OCI-LY1 (cell line): Measurements from ENCODE around the gene HDAC6.

Source experiments
- H2AFZ ChIP-seq: fragments of 200-600 bp; sonication (generic), shearing (Covaris generic); 2 replicates; pipeline ENCODE4 v1.6.0; 2014; ENCODE audit warnings: antibody characterized with exemption, mild to moderate bottlenecking, low read length
- H3F3A ChIP-seq: fragments of 200-600 bp; sonication (generic), shearing (Covaris generic); 2 replicates; pipeline ENCODE4 v1.6.0; 2014; ENCODE audit warnings: mild to moderate bottlenecking, antibody characterized with exemption, low read length, moderate library complexity; ENCODE audit not compliant: insufficient read depth
- H3K27ac ChIP-seq: fragments of 200-600 bp; sonication (generic); 2 replicates; pipeline ENCODE4 v1.5.1; 2014; ENCODE audit warnings: low read length, mixed run types, mild to moderate bottlenecking, low read depth; ENCODE audit not compliant: poor library complexity, severe bottlenecking
- H3K27me3 ChIP-seq: fragments of 200-600 bp; sonication (generic); 2 replicates; pipeline ENCODE4 v1.6.0; 2014; ENCODE audit warnings: antibody characterized with exemption, mild to moderate bottlenecking, low read length, moderate library complexity; ENCODE audit not compliant: insufficient read depth
- H3K36me3 ChIP-seq: fragments of 200-600 bp; sonication (generic); 2 replicates; pipeline ENCODE4 v1.6.1; 2014; ENCODE audit warnings: mild to moderate bottlenecking, antibody characterized with exemption, low read length, moderate library complexity, mixed read lengths; ENCODE audit not compliant: insufficient read depth
- H3K4me1 ChIP-seq: fragments of 200-600 bp; sonication (generic); 2 replicates; pipeline ENCODE4 v1.5.1; 2014; ENCODE audit warnings: mild to moderate bottlenecking, low read length, moderate library complexity; ENCODE audit not compliant: insufficient read depth, severe bottlenecking
- H3K4me2 ChIP-seq: fragments of 200-600 bp; sonication (generic), shearing (Covaris generic); 2 replicates; pipeline ENCODE4 v1.6.1; 2014; ENCODE audit warnings: low read length
- H3K4me3 ChIP-seq: fragments of 200-600 bp; sonication (generic); 2 replicates; pipeline ENCODE4 v1.5.1; 2014; ENCODE audit warnings: low read length, low read depth, mild to moderate bottlenecking, mixed read lengths; ENCODE audit not compliant: poor library complexity, severe bottlenecking
- H3K79me2 ChIP-seq: fragments of 200-600 bp; shearing (Covaris generic); 2 replicates; pipeline ENCODE4 v1.6.1; 2016; ENCODE audit warnings: mixed run types, low read length, mixed read lengths; ENCODE audit not compliant: insufficient read depth
- H3K9ac ChIP-seq: fragments of 200-600 bp; sonication (generic), shearing (Covaris generic); 2 replicates; pipeline ENCODE4 v1.6.1; 2014; ENCODE audit warnings: mild to moderate bottlenecking, low read length, mixed read lengths
- H3K9me2 ChIP-seq: fragments of 200-600 bp; sonication (generic), shearing (Covaris generic); 2 replicates; pipeline ENCODE4 v1.6.1; 2014; ENCODE audit warnings: low read depth, mild to moderate bottlenecking, low read length, mixed read lengths
- H3K9me3 ChIP-seq: fragments of 200-600 bp; shearing (Covaris generic); 2 replicates; pipeline ENCODE4 v1.6.1; 2014; ENCODE audit warnings: low read length, mixed read lengths
- H4K20me1 ChIP-seq: fragments of 200-600 bp; sonication (generic), shearing (Covaris generic); 2 replicates; pipeline ENCODE4 v1.6.0; 2016; ENCODE audit warnings: mild to moderate bottlenecking, low read length; ENCODE audit not compliant: insufficient read depth
- EZH2 ChIP-seq: fragments of 200-600 bp; sonication (generic), shearing (Covaris generic); IDR thresholded peaks from 2 replicates; pipeline ENCODE4 v1.8.0; 2017; ENCODE audit warnings: borderline replicate concordance, mixed run types, mild to moderate bottlenecking, antibody characterized with exemption, low read length, moderate library complexity, mixed read lengths
- TF ChIP-seq, protein P1 (sequence below): fragments of 200-600 bp; sonication (generic), shearing (Covaris generic); IDR thresholded peaks from 2 replicates; pipeline ENCODE4 v1.5.1; 2017; ENCODE audit warnings: mild to moderate bottlenecking, antibody characterized with exemption, low read length, moderate library complexity, mixed read lengths

Gene HDAC6

DNA sequence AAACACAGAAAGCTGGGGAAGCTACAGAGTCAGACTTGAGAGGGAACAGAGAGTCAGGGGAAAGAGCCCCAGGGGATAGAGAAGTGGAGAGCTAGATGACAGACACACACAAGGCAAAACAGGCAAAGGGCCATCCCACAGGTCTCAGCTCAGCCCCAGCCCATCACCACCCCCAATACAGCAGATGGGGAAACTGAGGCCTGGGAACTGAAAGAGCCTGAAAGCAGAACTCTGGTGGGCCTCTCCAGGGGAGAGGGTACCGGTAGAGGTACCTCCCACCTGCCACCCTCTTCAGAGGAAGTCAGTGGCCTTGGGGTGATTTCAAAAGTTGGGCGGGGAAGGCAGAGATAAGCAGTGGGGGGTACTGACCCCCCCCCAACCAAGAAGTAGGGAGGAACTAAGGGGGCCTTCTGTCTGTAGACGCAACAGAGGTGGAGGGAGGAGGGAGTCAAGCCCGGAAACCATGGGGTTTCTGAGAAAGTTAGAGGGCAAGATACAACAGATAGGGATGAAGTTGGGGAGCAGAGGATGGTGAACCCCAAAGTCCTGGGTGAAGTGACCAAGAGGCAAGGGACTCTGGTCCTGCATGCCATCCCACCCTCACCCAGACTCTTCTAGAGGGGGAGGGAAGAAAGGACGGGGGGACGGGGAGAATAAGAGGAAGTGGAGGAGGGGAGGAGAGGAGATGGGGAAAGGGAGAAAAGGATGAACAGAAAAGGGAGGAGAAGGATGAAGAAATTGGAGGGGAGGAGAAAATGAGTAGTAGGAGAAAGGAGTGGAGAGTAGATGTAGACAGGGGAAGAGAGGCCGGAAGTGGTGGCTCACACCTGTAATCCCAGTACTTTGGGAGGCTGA lies 12.3 kb upstream of the HDAC6 start:
- no peaks in the 10 kb centered on the region for H3K4me1 ChIP-seq
- no peaks in the 10 kb centered on the region for H4K20me1 ChIP-seq
- no peak overlapping the region for H3K4me3 ChIP-seq
- H3K79me2 ChIP-seq = no peaks in the 10 kb centered on the region
- TF ChIP-seq, protein P1, sequence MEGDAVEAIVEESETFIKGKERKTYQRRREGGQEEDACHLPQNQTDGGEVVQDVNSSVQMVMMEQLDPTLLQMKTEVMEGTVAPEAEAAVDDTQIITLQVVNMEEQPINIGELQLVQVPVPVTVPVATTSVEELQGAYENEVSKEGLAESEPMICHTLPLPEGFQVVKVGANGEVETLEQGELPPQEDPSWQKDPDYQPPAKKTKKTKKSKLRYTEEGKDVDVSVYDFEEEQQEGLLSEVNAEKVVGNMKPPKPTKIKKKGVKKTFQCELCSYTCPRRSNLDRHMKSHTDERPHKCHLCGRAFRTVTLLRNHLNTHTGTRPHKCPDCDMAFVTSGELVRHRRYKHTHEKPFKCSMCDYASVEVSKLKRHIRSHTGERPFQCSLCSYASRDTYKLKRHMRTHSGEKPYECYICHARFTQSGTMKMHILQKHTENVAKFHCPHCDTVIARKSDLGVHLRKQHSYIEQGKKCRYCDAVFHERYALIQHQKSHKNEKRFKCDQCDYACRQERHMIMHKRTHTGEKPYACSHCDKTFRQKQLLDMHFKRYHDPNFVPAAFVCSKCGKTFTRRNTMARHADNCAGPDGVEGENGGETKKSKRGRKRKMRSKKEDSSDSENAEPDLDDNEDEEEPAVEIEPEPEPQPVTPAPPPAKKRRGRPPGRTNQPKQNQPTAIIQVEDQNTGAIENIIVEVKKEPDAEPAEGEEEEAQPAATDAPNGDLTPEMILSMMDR = no peak
- no peak for TF ChIP-seq EZH2
- no peak overlapping the region for H2AFZ ChIP-seq
- H3K4me2 ChIP-seq = no peak overlapping the region
- H3K27ac ChIP-seq = no peak overlapping the region
- H3K9me3 ChIP-seq = no peaks in the 10 kb centered on the region
- no peaks in the 10 kb centered on the region for H3K36me3 ChIP-seq
- H3K9me2 ChIP-seq = no peaks in the 10 kb centered on the region
- no peak overlapping the region for H3K9ac ChIP-seq
- H3F3A ChIP-seq = no peaks in the 10 kb centered on the region
- H3K27me3 ChIP-seq = no peaks in the 10 kb centered on the region

DNA sequence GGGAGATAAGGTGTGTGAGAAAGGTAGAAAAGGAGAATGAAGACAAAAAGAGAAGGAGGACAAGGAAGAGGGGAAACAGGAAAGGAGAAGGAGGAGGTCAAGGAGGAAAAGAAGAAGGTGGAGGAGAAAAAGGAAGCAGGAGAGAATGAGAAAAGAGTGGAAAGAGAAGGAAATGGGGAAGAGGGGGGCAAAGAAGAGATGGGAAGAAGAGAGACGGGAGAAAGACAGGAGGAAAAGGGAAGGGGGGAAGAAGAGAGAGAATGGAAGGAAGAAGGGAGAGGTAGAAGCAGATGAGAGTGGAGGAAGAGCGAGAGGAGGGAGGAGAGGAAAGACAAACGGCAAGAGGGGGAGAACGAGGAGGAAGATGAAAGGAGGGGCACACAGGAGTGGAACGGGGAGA lies 11.4 kb upstream of the HDAC6 start:
- no peak overlapping the region for H3K4me2 ChIP-seq
- no peaks in the 10 kb centered on the region for H3K9me2 ChIP-seq
- no peaks in the 10 kb centered on the region for H3K4me1 ChIP-seq
- no peaks in the 10 kb centered on the region for H3K27me3 ChIP-seq
- H3K36me3 ChIP-seq = no peaks in the 10 kb centered on the region
- no peak overlapping the region for H3K4me3 ChIP-seq
- H3K9me3 ChIP-seq = no peaks in the 10 kb centered on the region
- H2AFZ ChIP-seq = no peak overlapping the region
- no peaks in the 10 kb centered on the region for H4K20me1 ChIP-seq
- H3F3A ChIP-seq = no peaks in the 10 kb centered on the region
- H3K27ac ChIP-seq = no peak overlapping the region
- no peaks in the 10 kb centered on the region for H3K79me2 ChIP-seq
- no peak overlapping the region for H3K9ac ChIP-seq
- TF ChIP-seq EZH2 = no peak
- TF ChIP-seq, protein P1 = no peak

DNA sequence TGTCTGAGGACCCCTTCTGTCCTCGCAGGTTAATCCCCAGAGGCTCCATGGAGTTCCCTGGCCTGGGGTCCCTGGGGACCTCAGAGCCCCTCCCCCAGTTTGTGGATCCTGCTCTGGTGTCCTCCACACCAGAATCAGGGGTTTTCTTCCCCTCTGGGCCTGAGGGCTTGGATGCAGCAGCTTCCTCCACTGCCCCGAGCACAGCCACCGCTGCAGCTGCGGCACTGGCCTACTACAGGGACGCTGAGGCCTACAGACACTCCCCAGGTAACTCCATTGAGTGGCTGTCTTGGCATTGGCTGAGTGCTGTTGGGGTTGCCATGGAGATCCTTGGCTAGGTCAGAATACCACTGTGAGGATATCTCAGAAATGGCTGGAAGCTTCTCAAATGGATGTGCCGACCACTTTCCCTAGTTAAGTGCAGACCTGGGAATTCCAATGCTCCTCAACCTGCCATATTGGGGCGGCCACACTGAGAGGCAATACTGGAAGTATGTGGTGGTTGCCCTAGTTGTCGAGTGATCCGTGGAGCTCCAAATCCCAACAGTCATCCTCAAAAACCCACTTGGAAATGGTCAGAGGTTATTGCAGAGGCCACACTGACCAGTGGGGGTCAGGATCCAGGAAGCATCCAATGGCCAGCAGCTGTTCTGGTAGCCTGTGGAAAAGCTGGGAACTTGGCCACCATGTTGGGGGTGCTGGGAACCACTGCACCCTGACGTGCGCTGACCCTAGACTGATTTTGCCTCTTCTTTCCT lies 10.6 kb upstream of the HDAC6 start:
- Histone ChIP-seq H3F3A (no peaks in the 10 kb centered on the region), H3K27me3 (no peaks in the 10 kb centered on the region), H3K9me3 (no peaks in the 10 kb centered on the region), H3K79me2 (no peaks in the 10 kb centered on the region), H3K27ac (no peak overlapping the region), H3K9ac (no peak overlapping the region), H3K4me2 (no peak overlapping the region), H2AFZ (no peak overlapping the region), H3K4me3 (no peak overlapping the region), H3K36me3 (no peaks in the 10 kb centered on the region), H3K4me1 (no peaks in the 10 kb centered on the region), H4K20me1 (no peaks in the 10 kb centered on the region), H3K9me2 (no peaks in the 10 kb centered on the region)
- TF ChIP-seq EZH2 = no peak
- TF ChIP-seq, protein P1 = no peak
